Measurements from ENCODE around the gene YPEL2. TPM values are rescaled to one million over a fixed set of nuclear protein-coding genes. Genes with fewer than 3 reads are reported as not detected.
"Not testable (repeated sequence)": the region's sequence is repeated elsewhere in the genome, so short reads cannot be mapped to it uniquely, and the experiment has no call there.

YPEL2 gene
- total RNA-seq, 2 donors from 2014 or later, result 64.2 to 79.9 TPM

DNA sequence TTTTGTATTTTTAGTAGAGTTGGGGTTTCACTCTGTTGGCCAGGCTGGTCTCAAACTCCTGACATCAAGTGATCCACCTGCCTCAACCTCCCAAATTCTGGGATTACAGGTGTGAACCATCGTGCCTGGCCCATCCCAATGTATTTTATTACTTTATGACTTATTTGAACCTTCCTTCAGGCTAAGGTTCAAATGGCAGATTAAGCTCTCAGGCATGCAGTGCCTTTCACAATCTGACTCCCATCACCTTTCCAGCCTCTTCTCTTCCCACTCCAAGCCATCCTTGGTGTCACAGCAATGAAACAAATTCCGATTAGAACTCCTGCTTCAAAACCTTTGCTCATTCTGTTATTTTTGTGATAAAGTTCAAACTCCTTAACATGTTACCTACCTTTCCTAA, 26.6 kb upstream of the YPEL2 start:
- Histone ChIP-seq H3K36me3 (no peaks in the 10 kb centered on the region), H3K9me3 (no peaks in the 10 kb centered on the region), H3K4me3 (no peak overlapping the region), H3K4me1 (ENCODE audit: control insufficient read depth in 1 of 2, low read depth in 2 of 2) (no peaks in the 10 kb centered on the region), H3K27ac (no peak overlapping the region), H3K27me3 (replicated peaks; ENCODE audit: insufficient read depth) (no peaks in the 10 kb centered on the region)
- TF ChIP-seq CTCF (IDR thresholded peaks at IDR 0.05), result no peak
- ATAC-seq (ENCODE audit: insufficient number of reproducible peaks, low FRiP score, low read depth), result no peak
- no peak for DNase-seq (ENCODE audit: low spot score)

DNA sequence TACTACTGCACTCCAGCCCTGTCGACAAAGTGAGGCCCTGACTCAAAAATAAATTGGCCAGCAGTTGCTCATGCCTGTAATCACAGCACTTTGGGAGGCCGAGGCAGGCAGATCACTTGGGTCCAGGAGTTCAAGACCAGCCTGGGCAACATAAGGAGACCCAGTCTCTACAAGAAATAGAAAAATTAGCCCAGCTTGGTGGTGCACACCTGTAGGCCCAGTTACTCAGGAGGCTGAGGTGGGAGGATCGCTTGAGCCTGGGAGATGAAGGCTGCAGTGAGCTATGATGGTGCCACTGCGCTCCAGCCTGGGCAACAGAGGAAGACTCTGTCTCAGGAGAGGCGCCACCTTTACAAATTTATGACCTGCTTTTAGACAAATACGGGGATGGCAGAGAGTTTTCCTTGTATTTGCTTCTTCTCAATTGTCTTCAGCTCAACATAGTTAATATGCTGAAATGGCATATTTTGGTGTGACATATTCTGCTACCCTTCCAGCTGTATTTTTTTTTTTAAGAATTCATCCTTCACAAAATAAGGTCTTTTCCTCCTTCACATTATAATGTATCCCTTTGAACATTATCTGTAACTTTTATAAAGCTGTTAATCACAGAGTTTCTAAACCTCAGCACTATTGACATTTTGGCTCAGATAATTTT, 21.1 kb upstream of the YPEL2 start:
- peaks cover 0 to 16% of the 10 kb centered on the region in 2 donors for H3K4me1 ChIP-seq (ENCODE audit: control insufficient read depth in 1 of 2, low read depth in 2 of 2)
- DNase-seq (ENCODE audit: low spot score) (no peak), ATAC-seq (ENCODE audit: insufficient number of reproducible peaks, low FRiP score, low read depth) (no peak)
- H3K4me3 ChIP-seq, result no peak overlapping the region
- H3K36me3 ChIP-seq, result no peaks in the 10 kb centered on the region
- no peaks in the 10 kb centered on the region for H3K9me3 ChIP-seq
- TF ChIP-seq CTCF (IDR thresholded peaks at IDR 0.05), result no peak
- H3K27me3 ChIP-seq (replicated peaks; ENCODE audit: insufficient read depth), result no peaks in the 10 kb centered on the region
- H3K27ac ChIP-seq, result no peak overlapping the region

- Histone ChIP-seq H3K4me1 (ENCODE audit: control insufficient read depth in 1 of 2, low read depth in 2 of 2) (peaks cover 0 to 16% of the 10 kb centered on the region in 2 donors), H3K36me3 (no peaks in the 10 kb centered on the region), H3K4me3 (no peak overlapping the region), H3K9me3 (no peaks in the 10 kb centered on the region), H3K27ac (peak overlapping the region in 1 of 2 donors; percentile 5), H3K27me3 (replicated peaks; ENCODE audit: insufficient read depth) (no peaks in the 10 kb centered on the region)
- no peak for DNase-seq (ENCODE audit: low spot score)
- peak; percentile 81 for TF ChIP-seq CTCF (IDR thresholded peaks at IDR 0.05)
- peak; percentile 47 for ATAC-seq (ENCODE audit: insufficient number of reproducible peaks, low FRiP score, low read depth)
Observed at GRCh38 chr17:59311051-59311468, 20.4 kb upstream of the YPEL2 start.

DNA sequence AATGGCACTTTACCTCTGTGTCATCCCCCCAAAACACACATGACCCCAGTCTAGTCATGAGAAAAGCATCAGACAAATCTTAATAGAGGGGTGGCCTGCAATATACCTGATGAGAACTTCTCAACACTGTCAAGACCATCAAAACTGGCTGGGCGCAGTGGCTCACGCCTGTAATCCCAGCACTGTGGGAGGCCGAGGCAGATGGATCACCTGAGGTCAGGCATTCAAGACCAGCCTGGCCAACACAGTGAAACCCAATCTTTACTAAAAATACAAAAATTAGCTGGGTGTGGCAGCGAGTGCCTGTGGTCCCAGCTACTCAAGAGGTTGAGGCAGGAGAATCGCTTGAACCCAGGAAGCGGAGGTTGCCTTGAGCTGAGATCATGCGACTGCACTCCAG, 19.9 kb upstream of the YPEL2 start:
- not testable (repeated sequence) for H3K27me3 ChIP-seq (replicated peaks; ENCODE audit: insufficient read depth); DNase-seq (ENCODE audit: low spot score); ATAC-seq (ENCODE audit: insufficient number of reproducible peaks, low FRiP score, low read depth); H3K36me3 ChIP-seq; H3K4me3 ChIP-seq; H3K9me3 ChIP-seq
- Histone ChIP-seq H3K27ac (peak overlapping the region in 1 of 2 donors; percentile 5), H3K4me1 (ENCODE audit: control insufficient read depth in 1 of 2, low read depth in 2 of 2) (peaks cover 0 to 16% of the 10 kb centered on the region in 2 donors)

DNA sequence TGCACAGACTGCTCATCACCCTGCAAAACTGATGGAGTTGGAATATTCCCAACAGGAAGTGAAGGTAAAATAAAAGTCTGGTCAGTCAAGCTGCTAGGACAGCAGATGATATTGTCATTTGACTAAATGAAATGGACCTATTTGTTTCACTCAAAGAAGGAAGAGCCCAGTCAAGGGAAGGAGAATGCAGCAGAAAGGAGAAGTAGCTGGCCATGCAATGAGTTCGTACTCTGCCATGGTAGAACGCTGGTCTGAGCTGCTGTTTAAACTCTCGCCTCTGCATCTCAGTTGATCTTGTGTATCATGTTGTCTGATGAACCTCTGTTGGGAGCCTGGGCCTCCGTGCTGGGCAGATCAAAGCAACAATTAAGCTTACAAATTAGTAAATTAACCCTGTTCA, 15.6 kb upstream of the YPEL2 start:
- no peak for DNase-seq (ENCODE audit: low spot score)
- no peak for TF ChIP-seq CTCF (IDR thresholded peaks at IDR 0.05)
- Histone ChIP-seq H3K4me1 (ENCODE audit: control insufficient read depth in 1 of 2, low read depth in 2 of 2) (peaks cover 0 to 16% of the 10 kb centered on the region in 2 donors), H3K27ac (no peak overlapping the region), H3K36me3 (no peaks in the 10 kb centered on the region), H3K4me3 (no peak overlapping the region), H3K27me3 (replicated peaks; ENCODE audit: insufficient read depth) (no peaks in the 10 kb centered on the region), H3K9me3 (no peaks in the 10 kb centered on the region)
- ATAC-seq (ENCODE audit: insufficient number of reproducible peaks, low FRiP score, low read depth), result no peak

Data from thoracic aorta (tissue), 2 donors.